ENCODE data around the gene RBM25.
"Not testable (repeated sequence)": the region's sequence is repeated elsewhere in the genome, so short reads cannot be mapped to it uniquely, and the experiment has no call there.

The RBM25 gene

GRCh38 chr14:73058224-73058921, at the start of gene RBM25:
RBM25 (plus strand) TSS chr14:73058534; CDS start chr14:73071642, 13,108 bp downstream.
- peak; percentile 98 for DNase-seq
- in situ Hi-C loops (cut with MboI; ENCODE audit: low pct_unique_long_range_greater_than_20kb, low sequenced_read_pairs), result no loop called here

DNA sequence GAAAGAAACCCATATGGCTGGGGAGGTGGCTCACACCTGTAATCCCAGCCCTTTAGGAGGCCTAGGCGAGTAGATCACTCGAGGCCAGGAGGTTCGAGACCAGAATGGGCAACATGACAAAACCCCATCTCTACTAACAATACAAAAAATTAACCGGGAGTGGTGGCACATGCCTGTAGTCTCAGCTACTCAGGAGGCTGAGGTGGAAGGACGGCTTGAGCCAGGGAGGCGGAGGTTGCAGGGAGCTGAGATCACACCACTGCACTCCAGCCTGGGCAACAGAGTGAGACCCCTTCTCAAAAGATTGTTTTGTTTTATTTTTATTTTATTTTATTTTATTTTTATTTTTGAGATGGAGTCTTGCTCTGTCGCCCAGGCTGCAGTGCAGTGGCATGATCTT, 47.1 kb upstream of the RBM25 start:
- DNase-seq; in situ Hi-C loops (cut with MboI; ENCODE audit: low pct_unique_long_range_greater_than_20kb, low sequenced_read_pairs): not testable (repeated sequence)

- no peak for DNase-seq
- in situ Hi-C loops (cut with MboI; ENCODE audit: low pct_unique_long_range_greater_than_20kb, low sequenced_read_pairs), result no loop called here
Observed at GRCh38 chr14:73014105-73014504, 44.2 kb upstream of the RBM25 start.

GRCh38 chr14:73015552-73015951, 42.8 kb upstream of the RBM25 start:
- in situ Hi-C loops (cut with MboI; ENCODE audit: low pct_unique_long_range_greater_than_20kb, low sequenced_read_pairs); DNase-seq: not testable (repeated sequence)

- DNase-seq; in situ Hi-C loops (cut with MboI; ENCODE audit: low pct_unique_long_range_greater_than_20kb, low sequenced_read_pairs): not testable (repeated sequence)
Observed at GRCh38 chr14:73016011-73016410, 42.3 kb upstream of the RBM25 start.

GRCh38 chr14:73022051-73022450, 36.3 kb upstream of the RBM25 start:
- no peak for DNase-seq
- in situ Hi-C loops (cut with MboI; ENCODE audit: low pct_unique_long_range_greater_than_20kb, low sequenced_read_pairs), result no loop called here

DNA sequence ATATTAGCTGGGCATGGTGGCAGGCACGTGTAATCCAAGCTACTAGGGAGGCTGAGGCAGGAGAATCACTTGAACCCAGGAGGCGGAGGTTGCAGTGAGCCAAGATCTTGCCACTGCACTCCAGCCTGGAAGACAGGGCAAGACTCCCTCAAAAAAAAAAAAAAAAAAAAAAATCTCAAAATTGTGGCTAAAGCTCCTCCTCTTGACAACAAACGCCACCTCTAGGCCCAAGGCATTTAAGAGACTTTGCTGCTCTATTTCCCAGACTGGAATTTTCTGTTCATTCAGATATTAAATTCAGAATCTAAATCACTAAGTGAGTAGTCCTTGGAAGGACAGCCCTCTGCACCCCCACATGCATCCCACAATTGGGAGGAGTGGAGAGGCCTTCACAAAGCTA, 32.8 kb upstream of the RBM25 start:
- DNase-seq, result no peak
- in situ Hi-C loops (cut with MboI; ENCODE audit: low pct_unique_long_range_greater_than_20kb, low sequenced_read_pairs), result no loop called here

DNA sequence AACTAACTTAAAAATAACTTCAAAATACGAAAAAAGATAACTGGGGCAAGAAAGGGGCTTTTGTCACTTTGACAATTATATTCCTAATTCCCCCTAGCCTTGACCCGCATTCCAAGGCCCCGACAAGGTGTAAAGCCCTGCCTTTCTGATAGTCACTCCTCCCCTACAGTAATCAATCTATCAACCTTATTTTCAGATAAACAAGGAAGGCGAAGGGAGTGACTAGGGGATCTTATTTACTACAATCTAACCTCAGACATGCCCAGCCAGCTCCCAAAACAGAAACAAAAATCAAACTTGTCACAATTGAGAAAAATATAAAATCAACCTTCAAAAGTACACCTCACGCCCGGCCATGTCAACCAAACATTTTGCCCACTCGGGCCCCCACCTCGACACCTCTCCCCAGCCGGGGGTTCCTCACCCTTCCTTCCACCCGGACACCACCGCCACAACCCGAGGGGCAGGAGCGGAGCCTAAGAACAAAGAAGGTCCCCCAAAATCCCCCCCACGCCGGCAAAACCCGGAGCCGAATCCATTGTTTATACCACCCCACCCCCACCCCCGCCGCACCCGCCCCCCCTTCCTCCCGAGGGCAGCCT, 32.0 kb upstream of the RBM25 start:
- in situ Hi-C loops (cut with MboI; ENCODE audit: low pct_unique_long_range_greater_than_20kb, low sequenced_read_pairs), result no loop called here

GRCh38 chr14:73026845-73027542, 31.3 kb upstream of the RBM25 start, which contains the start of gene ZFYVE1:
ZFYVE1 (minus strand) TSS chr14:73027106; CDS start chr14:73024508, 2,598 bp downstream.
- in situ Hi-C loops (cut with MboI; ENCODE audit: low pct_unique_long_range_greater_than_20kb, low sequenced_read_pairs), result no loop called here
- peak; percentile 99 for DNase-seq

More for the DNA sequence above, 32.0 kb upstream of the RBM25 start:
- peak; percentile 16 for DNase-seq

DNA sequence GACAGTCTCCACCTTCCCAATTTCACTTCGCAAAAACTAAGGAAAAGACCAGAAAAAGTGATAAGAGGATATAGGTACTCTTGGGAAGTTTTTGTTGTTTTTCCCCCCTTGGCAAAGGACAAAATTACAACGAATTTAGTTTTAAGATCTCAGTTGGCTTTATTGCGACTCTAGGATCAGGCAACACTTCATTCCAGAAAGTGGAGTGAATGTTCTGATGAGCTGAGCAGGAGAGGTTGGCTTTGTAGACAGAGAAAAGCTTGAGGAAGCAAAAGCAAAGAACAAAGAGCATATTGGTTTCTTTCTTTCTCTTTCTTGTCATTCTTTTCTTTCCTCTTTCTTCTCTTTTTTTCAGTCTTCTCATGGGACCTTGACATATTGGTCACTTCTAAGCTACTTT, 30.8 kb upstream of the RBM25 start:
- in situ Hi-C loops (cut with MboI; ENCODE audit: low pct_unique_long_range_greater_than_20kb, low sequenced_read_pairs), result no loop called here
- no peak for DNase-seq

DNA sequence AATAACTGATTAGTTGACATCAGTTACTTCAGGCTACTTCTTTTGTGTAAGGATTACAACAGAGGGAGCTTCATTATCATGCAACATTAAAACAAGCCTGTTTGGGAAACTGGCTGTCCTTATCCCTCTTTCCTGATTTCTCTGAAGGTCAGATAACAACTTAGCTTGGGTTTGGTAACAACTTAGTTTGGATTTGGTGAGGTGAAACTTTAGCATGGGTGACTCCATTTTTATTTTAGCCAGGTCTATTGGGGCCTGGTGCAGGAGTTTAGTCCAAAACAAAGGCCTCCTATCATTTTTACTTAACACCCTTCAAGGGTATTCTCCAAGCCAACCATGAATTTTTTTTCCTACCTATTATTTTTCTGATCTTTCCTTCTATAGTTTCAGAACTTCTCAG, 30.4 kb upstream of the RBM25 start:
- in situ Hi-C loops (cut with MboI; ENCODE audit: low pct_unique_long_range_greater_than_20kb, low sequenced_read_pairs), result no loop called here

DNA sequence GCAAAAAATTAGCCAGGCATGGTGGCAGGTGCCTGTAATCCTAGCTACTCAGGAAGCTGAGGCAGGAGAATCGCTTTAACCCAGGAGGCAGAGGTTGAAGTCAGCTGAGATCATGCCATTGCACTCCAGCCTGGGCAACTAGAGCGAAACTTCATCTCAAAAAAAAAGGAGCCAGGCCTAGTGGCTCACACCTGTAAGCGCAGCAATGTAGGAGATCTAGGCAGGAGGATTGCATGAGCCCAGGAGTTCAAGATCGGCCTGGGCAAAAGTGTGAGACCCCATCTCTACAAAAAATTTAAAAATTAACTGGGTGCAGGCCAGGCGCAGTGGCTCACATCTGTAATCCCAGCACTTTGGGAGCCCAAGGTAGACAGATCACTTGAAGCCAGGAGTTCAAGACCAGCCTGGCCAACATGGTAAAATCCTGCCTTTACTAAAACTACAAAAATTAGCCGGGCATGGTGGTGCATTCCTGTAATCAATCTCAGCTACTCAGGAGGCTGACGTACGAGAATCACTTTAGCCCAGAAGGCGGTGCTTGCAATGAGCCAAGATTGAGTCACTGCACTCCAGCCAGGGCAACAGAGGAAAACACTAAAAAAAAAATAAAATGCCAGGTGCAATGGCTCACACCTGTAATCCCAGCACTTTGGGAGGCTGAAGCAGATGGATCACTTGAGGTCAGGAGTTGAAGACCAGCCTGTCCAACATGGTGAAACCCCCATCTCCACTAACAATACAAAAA, 21.5 kb upstream of the RBM25 start:
- in situ Hi-C loops (cut with MboI; ENCODE audit: low pct_unique_long_range_greater_than_20kb, low sequenced_read_pairs), result not testable (repeated sequence)

More for the DNA sequence above, 30.4 kb upstream of the RBM25 start:
- no peak for DNase-seq

GRCh38 chr14:73047808-73048207, 10.5 kb upstream of the RBM25 start:
- DNase-seq, result no peak
- in situ Hi-C loops (cut with MboI; ENCODE audit: low pct_unique_long_range_greater_than_20kb, low sequenced_read_pairs), result no loop called here

More for the DNA sequence above, 21.5 kb upstream of the RBM25 start:
- not testable (repeated sequence) for DNase-seq

- no peak for DNase-seq
- in situ Hi-C loops (cut with MboI; ENCODE audit: low pct_unique_long_range_greater_than_20kb, low sequenced_read_pairs), result no loop called here
Observed at GRCh38 chr14:73049428-73049827, 8.9 kb upstream of the RBM25 start.

GRCh38 chr14:73055251-73055650, 3.1 kb upstream of the RBM25 start:
- DNase-seq, result no peak
- in situ Hi-C loops (cut with MboI; ENCODE audit: low pct_unique_long_range_greater_than_20kb, low sequenced_read_pairs), result no loop called here

GRCh38 chr14:73057944-73058223, 450 bp upstream of the RBM25 start:
- no peak for DNase-seq
- in situ Hi-C loops (cut with MboI; ENCODE audit: low pct_unique_long_range_greater_than_20kb, low sequenced_read_pairs), result no loop called here

DNA sequence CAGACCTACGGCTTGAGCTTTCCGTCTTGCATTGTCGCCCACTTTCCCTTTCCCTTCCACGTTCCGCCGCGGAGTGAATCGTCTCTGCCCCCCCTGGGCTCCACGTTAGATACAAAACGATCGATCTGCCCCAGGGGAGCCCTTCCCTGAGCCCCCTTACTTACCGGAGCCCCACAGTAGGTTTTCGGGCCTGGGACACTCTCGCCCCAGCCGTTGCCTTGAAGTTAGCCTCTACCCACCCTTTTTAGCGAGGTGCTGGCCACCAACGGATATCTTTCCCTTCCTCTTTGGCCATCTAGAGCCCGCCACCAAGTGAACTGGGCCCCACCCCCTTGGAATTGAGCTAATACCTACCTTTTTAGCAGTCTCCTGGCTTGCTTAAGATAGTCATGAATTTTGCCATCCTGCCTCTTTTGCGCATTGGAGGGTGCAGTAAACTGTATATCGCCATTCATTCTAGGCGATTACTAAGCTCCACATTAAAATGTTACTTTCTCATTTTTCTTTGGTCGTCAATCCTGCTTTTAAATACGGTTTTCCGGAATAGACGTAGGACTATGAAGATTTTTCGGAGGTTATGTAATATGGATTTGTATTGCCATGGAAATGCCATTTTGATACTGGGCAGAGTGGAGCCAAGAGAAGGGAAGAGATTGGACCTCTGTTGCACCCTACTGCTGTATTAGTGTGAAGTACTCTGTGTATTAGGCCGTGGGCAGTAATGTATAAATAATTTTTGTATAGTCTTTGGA, 764 bp downstream of the RBM25 start:
- peak; percentile 62 for DNase-seq
- in situ Hi-C loops (cut with MboI; ENCODE audit: low pct_unique_long_range_greater_than_20kb, low sequenced_read_pairs), result no loop called here

- no peak for DNase-seq
- in situ Hi-C loops (cut with MboI; ENCODE audit: low pct_unique_long_range_greater_than_20kb, low sequenced_read_pairs), result no loop called here
Observed at GRCh38 chr14:73069585-73069984, 11.3 kb downstream of the RBM25 start.

GRCh38 chr14:73091044-73091443, 32.7 kb downstream of the RBM25 start:
- no peak for DNase-seq
- in situ Hi-C loops (cut with MboI; ENCODE audit: low pct_unique_long_range_greater_than_20kb, low sequenced_read_pairs), result no loop called here
